HG03039 (cell line): Measurements from ENCODE around the gene SNAI1.

Experiments
- ATAC-seq: cut with Tn5 transposase; IDR thresholded peaks from one replicate; pipeline ENCODE4 v1.9.1; 2021; ENCODE audit warnings: mild to moderate bottlenecking, moderate library complexity; ENCODE audit not compliant: unreplicated experiment

Gene SNAI1

GRCh38 chr20:50032955-50033666 is 50.3 kb downstream of the SNAI1 start:
- no peak for ATAC-seq

GRCh38 chr20:50034567-50035180 is 51.9 kb downstream of the SNAI1 start:
- ATAC-seq, result no peak

GRCh38 chr20:50036703-50037102 is 53.9 kb downstream of the SNAI1 start:
- no peak for ATAC-seq

- ATAC-seq, result no peak
These were observed 54.3 kb downstream of the SNAI1 start for GRCh38 chr20:50037123-50037522.

GRCh38 chr20:50037575-50037974 is 54.8 kb downstream of the SNAI1 start:
- ATAC-seq, result no peak

- no peak for ATAC-seq
These were observed 55.4 kb downstream of the SNAI1 start for GRCh38 chr20:50038169-50038568.
